Urinary bladder (tissue), 4 donors: ENCODE data around the gene TRABD2A. TPM values are rescaled to one million over a fixed set of nuclear protein-coding genes. Genes with fewer than 3 reads are reported as not detected.

ENCODE experiments used
- DNase-seq: peaks from one replicate; pipeline ENCODE4 v3.0.0-alpha.2; 2015; ENCODE audit errors: extremely low spot score
- H3K27ac ChIP-seq: one replicate; pipeline ENCODE4 v1.5.1; 2013; ENCODE audit warnings: low read depth, mild to moderate bottlenecking, moderate library complexity
- H3K36me3 ChIP-seq: one replicate; pipeline ENCODE4 v1.6.1; 2013; ENCODE audit warnings: mild to moderate bottlenecking, moderate library complexity; ENCODE audit not compliant: insufficient read depth
- H3K4me1 ChIP-seq: one replicate; pipeline ENCODE4 v1.6.1; 2013; ENCODE audit warnings: mild to moderate bottlenecking, moderate library complexity; ENCODE audit not compliant: insufficient read depth
- H3K4me3 ChIP-seq: one replicate; pipeline ENCODE4 v1.5.1; 2013; ENCODE audit warnings: low read depth, low read length
- WGBS: extraction: QIAGEN DNeasy Blood & Tissue Kit; methylation state at CpG from one replicate; pipeline ENCODE4 v1.1.7; 2013; 5-methylcytosine and 5-hydroxymethylcytosine counted together
- polyA plus RNA-seq: library from polyadenylated mRNA; stranded (reverse); fragments of 200-250 nt; gene quantifications from one replicate; pipeline ENCODE4 v1.2.3, GENCODE V29; 2013
- total RNA-seq: library from RNA; depleted of rRNA; stranded (reverse); fragments of >200 nt; gene quantifications from one replicate; pipeline ENCODE4 v1.2.3, GENCODE V29; 2014
- donor health status: healthy with polysubstance abuse.
- donor health status: healthy.

TRABD2A gene
- total and polyA plus RNA-seq, 2 donors, result 0.61 to 1.3 TPM

- Histone ChIP-seq H3K4me1 (no peaks in the 10 kb centered on the region), H3K36me3 (no peaks in the 10 kb centered on the region), H3K27ac (no peak overlapping the region), H3K4me3 (no peak overlapping the region)
- no peak for DNase-seq
- 92% methylated on average over 8 of the region's 8 CpGs for WGBS
These were observed 36.7 kb downstream of the TRABD2A start for GRCh38 chr2:84844141-84844540.

- no peaks in the 10 kb centered on the region for H3K4me1 ChIP-seq
- no peak overlapping the region for H3K4me3 ChIP-seq
- no peak for DNase-seq
- no peak overlapping the region for H3K27ac ChIP-seq
- WGBS, result 88% methylated on average over 6 of the region's 6 CpGs
- H3K36me3 ChIP-seq, result no peaks in the 10 kb centered on the region
These were observed 39.3 kb downstream of the TRABD2A start for GRCh38 chr2:84841577-84841976.

GRCh38 chr2:84840306-84840705 lies 40.6 kb downstream of the TRABD2A start:
- 74% methylated on average over 3 of the region's 3 CpGs for WGBS
- Histone ChIP-seq H3K4me3 (no peak overlapping the region), H3K27ac (no peak overlapping the region), H3K36me3 (no peaks in the 10 kb centered on the region), H3K4me1 (no peaks in the 10 kb centered on the region)
- no peak for DNase-seq

- 82% methylated on average over 4 of the region's 4 CpGs for WGBS
- DNase-seq, result no peak
- Histone ChIP-seq H3K4me1 (no peaks in the 10 kb centered on the region), H3K27ac (no peak overlapping the region), H3K36me3 (no peaks in the 10 kb centered on the region), H3K4me3 (no peak overlapping the region)
These were observed 41.0 kb downstream of the TRABD2A start for GRCh38 chr2:84839851-84840250.

- H3K36me3 ChIP-seq, result no peaks in the 10 kb centered on the region
- no peaks in the 10 kb centered on the region for H3K4me1 ChIP-seq
- no peak overlapping the region for H3K4me3 ChIP-seq
- WGBS, result 60% methylated on average over 2 of the region's 2 CpGs
- DNase-seq, result no peak
- H3K27ac ChIP-seq, result no peak overlapping the region
These were observed 42.3 kb downstream of the TRABD2A start for GRCh38 chr2:84838434-84839145.

GRCh38 chr2:84836215-84836614 lies 44.7 kb downstream of the TRABD2A start:
- no peaks in the 10 kb centered on the region for H3K4me1 ChIP-seq
- 67% methylated on average over 2 of the region's 2 CpGs for WGBS
- H3K27ac ChIP-seq, result no peak overlapping the region
- no peak for DNase-seq
- H3K36me3 ChIP-seq, result no peaks in the 10 kb centered on the region
- H3K4me3 ChIP-seq, result no peak overlapping the region

- H3K27ac ChIP-seq, result no peak overlapping the region
- 87% methylated on average over 12 of the region's 12 CpGs for WGBS
These were observed 47.3 kb downstream of the TRABD2A start for GRCh38 chr2:84833481-84834150.

GRCh38 chr2:84832772-84833461 lies 48.0 kb downstream of the TRABD2A start:
- Histone ChIP-seq H3K4me1 (no peaks in the 10 kb centered on the region), H3K27ac (no peak overlapping the region), H3K4me3 (no peak overlapping the region), H3K36me3 (no peaks in the 10 kb centered on the region)
- WGBS, result 73% methylated on average over 5 of the region's 5 CpGs
- no peak for DNase-seq

More at GRCh38 chr2:84833481-84834150, 47.3 kb downstream of the TRABD2A start:
- H3K36me3 ChIP-seq, result no peaks in the 10 kb centered on the region
- no peak for DNase-seq
- H3K4me1 ChIP-seq, result no peaks in the 10 kb centered on the region
- no peak overlapping the region for H3K4me3 ChIP-seq

GRCh38 chr2:84830758-84831500 lies 50.0 kb downstream of the TRABD2A start:
- Histone ChIP-seq H3K27ac (no peak overlapping the region), H3K36me3 (no peaks in the 10 kb centered on the region), H3K4me1 (no peaks in the 10 kb centered on the region), H3K4me3 (no peak overlapping the region)
- no peak for DNase-seq
- WGBS, result 87% methylated on average over 10 of the region's 10 CpGs

- 58% methylated on average over 11 of the region's 11 CpGs for WGBS
- no peak for DNase-seq
- no peaks in the 10 kb centered on the region for H3K36me3 ChIP-seq
These were observed 50.8 kb downstream of the TRABD2A start for GRCh38 chr2:84830095-84830494.

GRCh38 chr2:84829693-84830092 lies 51.2 kb downstream of the TRABD2A start:
- Histone ChIP-seq H3K4me1 (no peaks in the 10 kb centered on the region), H3K27ac (no peak overlapping the region), H3K36me3 (no peaks in the 10 kb centered on the region), H3K4me3 (no peak overlapping the region)
- 89% methylated on average over 2 of the region's 2 CpGs for WGBS
- DNase-seq, result no peak

More at GRCh38 chr2:84830095-84830494, 50.8 kb downstream of the TRABD2A start:
- H3K27ac ChIP-seq, result no peak overlapping the region
- no peak overlapping the region for H3K4me3 ChIP-seq
- H3K4me1 ChIP-seq, result no peaks in the 10 kb centered on the region

- Histone ChIP-seq H3K4me3 (no peak overlapping the region), H3K27ac (no peak overlapping the region), H3K36me3 (no peaks in the 10 kb centered on the region), H3K4me1 (no peaks in the 10 kb centered on the region)
- DNase-seq, result no peak
- WGBS, result 92% methylated on average over 2 of the region's 2 CpGs
These were observed 52.8 kb downstream of the TRABD2A start for GRCh38 chr2:84827978-84828575.

GRCh38 chr2:84823788-84824187 lies 57.1 kb downstream of the TRABD2A start:
- DNase-seq, result no peak
- Histone ChIP-seq H3K4me1 (no peaks in the 10 kb centered on the region), H3K27ac (no peak overlapping the region), H3K36me3 (no peaks in the 10 kb centered on the region), H3K4me3 (no peak overlapping the region)
- 97% methylated on average over 21 of the region's 21 CpGs for WGBS
